Spleen (tissue), 7 donors: ENCODE results near the gene PTPRN2.

Source experiments
- CTCF ChIP-seq, 11 experiments: fragments of 200-600 bp in 7 of 11; fragments of 450-650 bp in 4 of 11; sonication (generic) in 4 of 11; IDR thresholded peaks in 8 of 11; conservative IDR thresholded peaks in 3 of 11; 1 replicate in 7 of 11; 2 replicates in 4 of 11; pipeline versions ENCODE4 v1.4.0 to v1.8.0; 2016 to 2021; ENCODE audit warnings: antibody characterized with exemption in 11 of 11, inconsistent platforms in 4 of 11, mild to moderate bottlenecking in 1 of 11
- POLR2A ChIP-seq, 3 donors: fragments of 450-650 bp; IDR thresholded peaks; one replicate each; pipeline ENCODE4 v1.5.1; 2017; ENCODE audit warnings: antibody characterized with exemption in 3 of 3, mild to moderate bottlenecking in 1 of 3
- donor health status: DM: no; HTN: no; CAD: no; lungs with moderate emphysema.
- donor health status: DM: no; HTN: no; CAD: no.
- donor health status: DM: no; HTN: no; CAD: no.

- TF ChIP-seq POLR2A (IDR thresholded peaks at IDR 0.05) = no peak
- TF ChIP-seq CTCF (IDR thresholded peaks at IDR 0.05 in 8 of 11, conservative IDR thresholded peaks at IDR 0.05 in 3 of 11) = no peak
Measured at GRCh38 chr7:158023157-158023556, 564.5 kb downstream of the PTPRN2 start.
